Ramos (cell line): Measurements from ENCODE around the gene DDX4.

Source experiments
- in situ Hi-C: fragments of 300-500 bp; cut with MboI; formaldehyde crosslinking; loops from one replicate; pipeline ENCODE4 v1.14.3; 2022; ENCODE audit warnings: low sequenced_read_pairs; ENCODE audit not compliant: unreplicated experiment

DDX4 gene

GRCh38 chr5:55860288-55860687 lies 122.4 kb downstream of the DDX4 start:
- in situ Hi-C loops, result no loop called here

GRCh38 chr5:55860709-55861108 lies 122.8 kb downstream of the DDX4 start:
- in situ Hi-C loops, result no loop called here

- in situ Hi-C loops, result no loop called here
These were observed 127.0 kb downstream of the DDX4 start for GRCh38 chr5:55864606-55865541.

- in situ Hi-C loops, result no loop called here
These were observed 128.0 kb downstream of the DDX4 start for GRCh38 chr5:55865831-55866230.

- in situ Hi-C loops, result no loop called here
These were observed 128.6 kb downstream of the DDX4 start for GRCh38 chr5:55866485-55866884.
